ENCODE measurements around the gene CHID1. TPM values are rescaled to one million over a fixed set of nuclear protein-coding genes. Genes with fewer than 3 reads are reported as not detected.

CHID1 gene
- total and polyA plus RNA-seq, 9 of the 15 experiments (the other 6 are each of a cell fraction or from before 2014, with no cell fraction given), result 15.1 to 108 (median 39.8) TPM

GRCh38 chr11:843086-843734, 67.4 kb downstream of the CHID1 start (continued):
- TF ChIP-seq PTRF (tag; IDR thresholded peaks at IDR 0.05) (no peak), SAP30 (IDR thresholded peaks at IDR 0.05; ENCODE audit: borderline replicate concordance, insufficient read depth, low read depth, low read length, poor library complexity, severe bottlenecking) (peak; percentile 85), GTF2F1 (IDR thresholded peaks at IDR 0.05; ENCODE audit: low read depth, low read length) (0 out of 2 replicates have a peak, but pooled peaks have one; percentile 10), ZNF695 (CRISPR knock-in tag; IDR thresholded peaks at IDR 0.05) (no peak), SNIP1 (IDR thresholded peaks at IDR 0.05; ENCODE audit: low read depth) (no peak)

- Histone ChIP-seq H3K27ac (ENCODE audit: extremely low read depth, low read depth, low read length) (peak within 1 kb of the TSS; percentile 98), H4K20me1 (replicated peaks; ENCODE audit: control insufficient read depth, insufficient read depth, low read length) (no peaks in the 10 kb centered on the region; the same call in 1 of the 2 replicates), H3K36me3 (ENCODE audit: control insufficient read depth, insufficient read depth, low read length) (peaks cover 39% of the 10 kb centered on the region; the same call in 2 of the 3 replicates), H3K4me2 (ENCODE audit: insufficient read depth, low read length) (peak within 1 kb of the TSS; percentile 80), H3K4me3 (peak within 1 kb of the TSS; percentile 98), H3K4me1 (replicated peaks in 1 of 2; ENCODE audit: control insufficient read depth in 2 of 2, insufficient read depth in 2 of 2, low read length in 2 of 2) (peaks cover 32 to 83% of the 10 kb centered on the region in 2 experiments), H3K27me3 (ENCODE audit: control insufficient read depth in 2 of 2, insufficient read depth in 2 of 2, low read length in 2 of 2) (no peaks in the 10 kb centered on the region), H3K9ac (ENCODE audit: insufficient read depth in 1 of 2, low read depth in 2 of 2, low read length in 2 of 2) (peak within 1 kb of the TSS; percentile 91 to 93), H3K9me3 (replicated peaks; ENCODE audit: control insufficient read depth, insufficient read depth, low read depth, low read length) (no peaks in the 10 kb centered on the region), H3K79me2 (ENCODE audit: control insufficient read depth, insufficient read depth, low read length) (peaks cover 53% of the 10 kb centered on the region), H3K9me1 (ENCODE audit: control insufficient read depth, insufficient read depth, low read length) (peaks cover 4% of the 10 kb centered on the region), H2AFZ (ENCODE audit: low read depth, low read length) (peak within 1 kb of the TSS; percentile 97)
- DNase-seq (ENCODE audit: extremely low read depth in 1 of 4, low spot score in 3 of 4) (peak; percentile 86 to 95 (median 91)), FAIRE-seq (peak; percentile 87), ATAC-seq (peak; percentile 68)
- in situ Hi-C loops (cut with MboI) (no loop called here), intact Hi-C loops (cut with micrococcal nuclease) (loop anchor here (2.0 to 10.0 kb wide), 2 partner anchors 34 to 72 kb away; partner anchors contain the start of genes CHID1 and RPLP2)
- ChIA-PET CTCF (ENCODE audit: low intra/inter-chr PET ratio) (no interaction called here), POLR2A (interaction anchor here (0.6 to 5.2 kb wide), 12 partner anchors 9 to 141 kb away, joined by 3 to 36 read pairs (median 4); partner anchors contain the start of gene PNPLA2)
- WGBS (ENCODE audit: insufficient coverage, low coverage, missing lambda C conversion rate), result under 1% methylated on average over 32 of the region's 87 CpGs
- no TSS peak for BruUV-seq (replicated peaks)
- TF ChIP-seq POLR2H (tag; IDR thresholded peaks at IDR 0.05; ENCODE audit: low read depth) (peak; percentile 96), PBX2 (CRISPR knock-in tag; IDR thresholded peaks at IDR 0.05; ENCODE audit: low read depth) (peak; percentile 90), PBX2 (tag; conservative IDR thresholded peaks at IDR 0.05; ENCODE audit: low read depth) (no peak), ZKSCAN3 (CRISPR knock-in tag; IDR thresholded peaks at IDR 0.05) (no peak)
Measured at GRCh38 chr11:842370-843002, 68.1 kb downstream of the CHID1 start, which contains the start of the genes POLR2L and TSPAN4. POLR2L (minus strand) TSS chr11:842529; CDS start chr11:842508, 21 bp downstream. TSPAN4 (plus strand) TSS chr11:842852; CDS start chr11:850305, 7,453 bp downstream.
